ENCODE results near the gene ADAMTS15. TPM values are rescaled to one million over a fixed set of nuclear protein-coding genes. Genes with fewer than 3 reads are reported as not detected.

The ADAMTS15 gene
- total RNA-seq, 1 donor from 2014 or later = 13.8 TPM

GRCh38 chr11:130421199-130421585 lies 27.3 kb upstream of the ADAMTS15 start:
- Histone ChIP-seq H2AFZ (ENCODE audit: low read depth, low read length) (no peak overlapping the region), H3K4me1 (ENCODE audit: insufficient read depth, low read length) (no peaks in the 10 kb centered on the region), H3K9me3 (ENCODE audit: insufficient read depth, low read depth, low read length) (no peaks in the 10 kb centered on the region), H3K27me3 (ENCODE audit: insufficient read depth, low read length) (peaks cover 47% of the 10 kb centered on the region), H3K36me3 (ENCODE audit: insufficient read depth, low read length) (no peaks in the 10 kb centered on the region), H3K79me2 (ENCODE audit: insufficient read depth, low read length) (no peaks in the 10 kb centered on the region), H3K4me3 (ENCODE audit: insufficient read depth, low read depth, low read length) (no peak overlapping the region), H3K9ac (ENCODE audit: low read length) (no peak overlapping the region), H3K4me2 (ENCODE audit: low read length) (no peak overlapping the region), H4K20me1 (ENCODE audit: insufficient read depth, low read length) (no peaks in the 10 kb centered on the region), H3K27ac (ENCODE audit: low read depth, low read length) (no peak overlapping the region)
- Mint-ChIP-seq H3K4me1 (ENCODE audit: low read depth, unreplicated experiment) (no peaks in the 10 kb centered on the region), H3K27ac (ENCODE audit: unreplicated experiment) (no peak overlapping the region), H3K27me3 (ENCODE audit: low read depth, unreplicated experiment) (peaks cover 87% of the 10 kb centered on the region), H3K9me3 (ENCODE audit: unreplicated experiment) (peaks cover 10% of the 10 kb centered on the region), H3K36me3 (ENCODE audit: low read depth, unreplicated experiment) (peaks cover 4% of the 10 kb centered on the region), H3K4me3 (ENCODE audit: unreplicated experiment) (no peak overlapping the region)
- TF ChIP-seq CTCF (IDR thresholded peaks at IDR 0.05; ENCODE audit: insufficient read depth, low read depth, low read length) (no peak), EZH2 (IDR thresholded peaks at IDR 0.05; ENCODE audit: insufficient read depth, low read length) (no peak)
- FAIRE-seq (no peak), DNase-seq (ENCODE audit: low read depth) (no peak)

GRCh38 chr11:130421697-130422096 lies 26.7 kb upstream of the ADAMTS15 start:
- Histone ChIP-seq H3K79me2 (ENCODE audit: insufficient read depth, low read length) (no peaks in the 10 kb centered on the region), H2AFZ (ENCODE audit: low read depth, low read length) (no peak overlapping the region), H3K9me3 (ENCODE audit: insufficient read depth, low read depth, low read length) (no peaks in the 10 kb centered on the region), H4K20me1 (ENCODE audit: insufficient read depth, low read length) (no peaks in the 10 kb centered on the region), H3K9ac (ENCODE audit: low read length) (no peak overlapping the region), H3K4me1 (ENCODE audit: insufficient read depth, low read length) (no peaks in the 10 kb centered on the region), H3K36me3 (ENCODE audit: insufficient read depth, low read length) (no peaks in the 10 kb centered on the region), H3K27me3 (ENCODE audit: insufficient read depth, low read length) (peaks cover 52% of the 10 kb centered on the region), H3K4me2 (ENCODE audit: low read length) (no peak overlapping the region), H3K4me3 (ENCODE audit: insufficient read depth, low read depth, low read length) (no peak overlapping the region), H3K27ac (ENCODE audit: low read depth, low read length) (no peak overlapping the region)
- peaks cover 4% of the 10 kb centered on the region for H3K36me3 Mint-ChIP-seq (ENCODE audit: low read depth, unreplicated experiment)
- H3K9me3 Mint-ChIP-seq (ENCODE audit: unreplicated experiment) = peaks cover 8% of the 10 kb centered on the region
- FAIRE-seq (no peak), DNase-seq (ENCODE audit: low read depth) (no peak)
- TF ChIP-seq EZH2 (IDR thresholded peaks at IDR 0.05; ENCODE audit: insufficient read depth, low read length) (no peak), CTCF (IDR thresholded peaks at IDR 0.05; ENCODE audit: insufficient read depth, low read depth, low read length) (no peak)
- no peaks in the 10 kb centered on the region for H3K4me1 Mint-ChIP-seq (ENCODE audit: low read depth, unreplicated experiment)
- no peak overlapping the region for H3K27ac Mint-ChIP-seq (ENCODE audit: unreplicated experiment)
- no peak overlapping the region for H3K4me3 Mint-ChIP-seq (ENCODE audit: unreplicated experiment)
- peaks cover 90% of the 10 kb centered on the region for H3K27me3 Mint-ChIP-seq (ENCODE audit: low read depth, unreplicated experiment)

- FAIRE-seq = no peak
- H3K27me3 Mint-ChIP-seq (ENCODE audit: low read depth, unreplicated experiment) = peaks cover 96% of the 10 kb centered on the region
- H3K36me3 Mint-ChIP-seq (ENCODE audit: low read depth, unreplicated experiment) = peaks cover 6% of the 10 kb centered on the region
- Histone ChIP-seq H3K4me3 (ENCODE audit: insufficient read depth, low read depth, low read length) (no peak overlapping the region), H3K27me3 (ENCODE audit: insufficient read depth, low read length) (peaks cover 59% of the 10 kb centered on the region), H4K20me1 (ENCODE audit: insufficient read depth, low read length) (no peaks in the 10 kb centered on the region), H3K36me3 (ENCODE audit: insufficient read depth, low read length) (no peaks in the 10 kb centered on the region), H3K4me2 (ENCODE audit: low read length) (no peak overlapping the region), H3K4me1 (ENCODE audit: insufficient read depth, low read length) (no peaks in the 10 kb centered on the region), H3K9ac (ENCODE audit: low read length) (no peak overlapping the region), H3K9me3 (ENCODE audit: insufficient read depth, low read depth, low read length) (no peaks in the 10 kb centered on the region), H3K27ac (ENCODE audit: low read depth, low read length) (no peak overlapping the region), H3K79me2 (ENCODE audit: insufficient read depth, low read length) (no peaks in the 10 kb centered on the region), H2AFZ (ENCODE audit: low read depth, low read length) (no peak overlapping the region)
- peaks cover 8% of the 10 kb centered on the region for H3K9me3 Mint-ChIP-seq (ENCODE audit: unreplicated experiment)
- no peak overlapping the region for H3K4me3 Mint-ChIP-seq (ENCODE audit: unreplicated experiment)
- H3K27ac Mint-ChIP-seq (ENCODE audit: unreplicated experiment) = no peak overlapping the region
- H3K4me1 Mint-ChIP-seq (ENCODE audit: low read depth, unreplicated experiment) = no peaks in the 10 kb centered on the region
- no peak for DNase-seq (ENCODE audit: low read depth)
- TF ChIP-seq EZH2 (IDR thresholded peaks at IDR 0.05; ENCODE audit: insufficient read depth, low read length) (no peak), CTCF (IDR thresholded peaks at IDR 0.05; ENCODE audit: insufficient read depth, low read depth, low read length) (no peak)
These were observed 26.0 kb upstream of the ADAMTS15 start for GRCh38 chr11:130422251-130422995.
